ENCODE measurements around the gene CGB7.

The CGB7 gene

DNA sequence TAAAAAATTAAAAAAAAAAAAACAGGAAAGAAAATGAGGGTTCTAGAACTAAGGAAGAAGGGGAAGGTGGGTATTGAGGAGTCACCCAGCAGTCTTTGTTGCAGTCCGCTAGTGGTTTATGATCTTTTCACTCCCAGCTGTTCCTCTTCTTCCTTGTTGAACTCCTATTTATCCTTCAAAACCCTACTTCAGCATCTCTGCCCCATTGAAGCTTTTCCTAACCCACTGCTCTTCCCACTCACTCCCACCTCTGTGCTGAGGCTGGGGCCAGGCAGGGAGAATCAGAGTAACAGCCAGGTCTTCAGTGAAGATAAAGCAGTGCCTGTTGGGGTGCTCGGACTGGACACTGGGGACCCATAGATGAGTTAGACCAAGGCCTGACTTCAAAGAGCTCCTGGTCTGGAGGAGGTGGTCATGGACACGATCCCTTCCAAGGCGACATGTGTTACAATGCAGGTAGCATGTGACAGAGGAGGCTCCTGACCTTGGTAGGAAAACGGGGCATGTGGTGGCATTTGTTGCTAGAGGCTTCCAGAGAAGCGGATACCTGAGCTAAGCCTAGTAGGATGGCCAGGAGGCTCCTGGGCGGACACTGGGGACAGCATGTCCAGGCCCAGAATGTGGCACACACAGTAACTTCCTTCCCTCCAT, 52.5 kb downstream of the CGB7 start:
- no peak for DNase-seq (ENCODE audit: low spot score)
- TF ChIP-seq, protein P1, sequence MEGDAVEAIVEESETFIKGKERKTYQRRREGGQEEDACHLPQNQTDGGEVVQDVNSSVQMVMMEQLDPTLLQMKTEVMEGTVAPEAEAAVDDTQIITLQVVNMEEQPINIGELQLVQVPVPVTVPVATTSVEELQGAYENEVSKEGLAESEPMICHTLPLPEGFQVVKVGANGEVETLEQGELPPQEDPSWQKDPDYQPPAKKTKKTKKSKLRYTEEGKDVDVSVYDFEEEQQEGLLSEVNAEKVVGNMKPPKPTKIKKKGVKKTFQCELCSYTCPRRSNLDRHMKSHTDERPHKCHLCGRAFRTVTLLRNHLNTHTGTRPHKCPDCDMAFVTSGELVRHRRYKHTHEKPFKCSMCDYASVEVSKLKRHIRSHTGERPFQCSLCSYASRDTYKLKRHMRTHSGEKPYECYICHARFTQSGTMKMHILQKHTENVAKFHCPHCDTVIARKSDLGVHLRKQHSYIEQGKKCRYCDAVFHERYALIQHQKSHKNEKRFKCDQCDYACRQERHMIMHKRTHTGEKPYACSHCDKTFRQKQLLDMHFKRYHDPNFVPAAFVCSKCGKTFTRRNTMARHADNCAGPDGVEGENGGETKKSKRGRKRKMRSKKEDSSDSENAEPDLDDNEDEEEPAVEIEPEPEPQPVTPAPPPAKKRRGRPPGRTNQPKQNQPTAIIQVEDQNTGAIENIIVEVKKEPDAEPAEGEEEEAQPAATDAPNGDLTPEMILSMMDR (IDR thresholded peaks at IDR 0.05; ENCODE audit: extremely low read depth, missing control alignments) = no peak
